Heart left ventricle (tissue), 13 donors: ENCODE results near the gene SSR4.

Experiments used
- CTCF ChIP-seq, 12 donors: fragments of 200-600 bp; sonication (generic) in 4 of 12; IDR thresholded peaks; one replicate each; pipeline versions ENCODE4 v1.5.0 to v1.8.0; 2018 to 2022; ENCODE audit warnings: antibody characterized with exemption in 12 of 12, mild to moderate bottlenecking in 5 of 12
- POLR2A ChIP-seq, 2 donors: fragments of 450-650 bp; IDR thresholded peaks; one replicate each; pipeline ENCODE4 v1.6.1; 2017; ENCODE audit warnings: antibody characterized with exemption in 2 of 2, mild to moderate bottlenecking in 2 of 2, moderate library complexity in 2 of 2
- donor health status: ischemic (EF 13 %, LVEDD 7.1; RV severe dilation, severe dysfunction).
- donor health status: DM: no; HTN: yes; CAD: no.
- donor health status: DM: no; HTN: no; CAD: no.
- donor health status: ischemic (EF 25% LVEDD 6.9; RV normal size, moderate dysfunction).
- donor health status: ischemic (EF 25% LVEDD 5.7; RV mildly dilated, moderate dysfunction).
- donor health status: ischemic (EF 35%, LVEDD 5.7; RV mildly dilated, moderate dysfunction).
- donor health status: nonischemic (EF 11% LVEDD 7.7; RV severe dilation, severe dysfunction).
- donor health status: DM: yes; HTN: yes; CAD: no.
- donor health status: PGD.
- donor health status: ischemic (EF 29% LVEDD 5.4; RV normal size, mild dysfunction).
- donor health status: nonischemic (EF 23%, LVEDD 6.1; RV moderate dilation, normal function).

- TF ChIP-seq CTCF (IDR thresholded peaks at IDR 0.05) (no peak), POLR2A (IDR thresholded peaks at IDR 0.05) (no peak)
Observed at GRCh38 chrX:153806999-153807575, 12.6 kb downstream of the SSR4 start.
